HepG2 (cell line): ENCODE data around the gene MEPE.

ENCODE experiments used
- EZH2 ChIP-seq: conservative IDR thresholded peaks from 2 replicates; pipeline ENCODE4 v1.6.1; 2012; ENCODE audit warnings: mild to moderate bottlenecking, low read depth, low read length, moderate library complexity
- ZFP90 ChIP-seq: sonication (generic); formaldehyde crosslinking; IDR thresholded peaks from 2 replicates; pipeline ENCODE4 v1.8.0; 2022; ENCODE audit warnings: missing genetic modification reagents, mild to moderate bottlenecking, inconsistent platforms, borderline replicate concordance

GRCh38 chr4:87864321-87864720 lies 31.6 kb downstream of the MEPE start:
- TF ChIP-seq ZFP90 (CRISPR knock-in tag) (no peak), EZH2 (no peak)
